Central memory CD4-positive, alpha-beta T cell (primary cell): ENCODE results near the gene ATP6V1F.

Experiments
- DNase-seq: peaks from one replicate; pipeline ENCODE4 v3.0.0; 2022

Gene ATP6V1F

GRCh38 chr7:128884561-128885369 is 22.1 kb downstream of the ATP6V1F start:
- no peak for DNase-seq

- no peak for DNase-seq
These were observed 22.9 kb downstream of the ATP6V1F start for GRCh38 chr7:128885370-128886187.

GRCh38 chr7:128886391-128887168 is 23.9 kb downstream of the ATP6V1F start:
- no peak for DNase-seq

GRCh38 chr7:128887169-128888038 is 24.7 kb downstream of the ATP6V1F start:
- no peak for DNase-seq

DNA sequence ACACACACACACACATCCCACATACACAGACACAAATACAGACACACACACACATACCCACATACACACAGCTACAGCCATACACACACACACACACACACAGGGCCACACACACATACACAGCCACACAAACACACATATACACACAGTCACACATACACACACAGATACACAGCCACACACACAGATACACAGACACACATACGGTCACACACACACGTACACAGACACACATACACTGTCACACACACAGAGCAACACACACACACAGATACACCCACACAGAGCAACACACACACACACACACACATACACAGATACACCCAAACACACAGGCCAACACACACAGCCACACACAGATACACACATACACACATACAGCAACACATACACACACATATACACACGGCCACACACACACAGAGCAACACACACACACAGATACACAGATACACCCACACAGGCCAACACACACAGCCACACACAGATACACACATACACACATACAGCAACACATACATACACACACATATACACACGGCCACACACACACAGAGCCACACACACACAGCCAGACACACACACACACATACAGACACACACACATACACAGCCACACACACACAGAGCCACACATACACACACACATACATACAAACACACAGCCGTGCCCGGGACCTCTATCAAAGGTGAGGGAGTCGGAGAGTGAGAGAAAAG is 25.5 kb downstream of the ATP6V1F start:
- no peak for DNase-seq

GRCh38 chr7:128888756-128889095 is 26.1 kb downstream of the ATP6V1F start:
- DNase-seq: no peak

- no peak for DNase-seq
These were observed 26.5 kb downstream of the ATP6V1F start for GRCh38 chr7:128889121-128889520.

DNA sequence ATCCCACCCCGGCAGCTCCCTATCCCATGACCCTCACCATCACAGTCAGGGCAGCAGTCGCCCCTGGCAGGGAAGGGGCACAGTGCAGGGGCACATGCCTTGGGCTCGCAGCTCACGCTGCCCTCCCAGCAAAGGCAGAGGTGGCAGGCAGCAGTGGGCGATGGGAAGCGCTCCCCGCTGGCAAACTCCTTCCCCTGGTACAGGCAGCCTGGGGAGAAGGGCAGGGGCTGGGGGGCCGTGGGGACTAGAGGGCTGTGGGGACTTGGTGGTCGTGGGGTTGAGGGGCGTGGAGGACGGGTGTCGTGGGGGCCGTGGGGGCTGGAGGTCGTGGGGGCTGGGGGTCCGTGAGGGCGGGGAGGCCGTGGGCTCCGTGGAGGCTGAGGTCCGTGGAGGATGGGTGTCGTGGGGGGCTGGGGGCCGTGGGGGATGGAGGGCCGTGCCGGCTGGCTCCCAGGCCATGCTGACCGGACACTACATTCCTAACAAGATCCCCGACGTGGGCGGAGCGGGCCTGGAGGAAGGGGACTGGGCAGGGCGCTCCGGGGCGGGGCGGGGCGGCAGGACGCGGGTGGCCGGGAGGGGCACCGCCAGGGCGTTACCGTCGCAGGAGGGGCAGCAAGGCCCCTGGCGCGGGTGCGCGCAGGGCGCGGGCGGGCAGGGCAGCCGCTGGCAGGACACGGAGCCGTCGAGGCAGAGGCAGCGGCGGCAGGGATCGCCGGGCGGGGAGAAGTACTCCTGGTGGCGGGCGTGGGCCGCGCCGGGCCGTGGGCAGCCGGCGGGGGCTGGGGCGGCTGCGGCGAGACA is 27.9 kb downstream of the ATP6V1F start:
- no peak for DNase-seq

DNA sequence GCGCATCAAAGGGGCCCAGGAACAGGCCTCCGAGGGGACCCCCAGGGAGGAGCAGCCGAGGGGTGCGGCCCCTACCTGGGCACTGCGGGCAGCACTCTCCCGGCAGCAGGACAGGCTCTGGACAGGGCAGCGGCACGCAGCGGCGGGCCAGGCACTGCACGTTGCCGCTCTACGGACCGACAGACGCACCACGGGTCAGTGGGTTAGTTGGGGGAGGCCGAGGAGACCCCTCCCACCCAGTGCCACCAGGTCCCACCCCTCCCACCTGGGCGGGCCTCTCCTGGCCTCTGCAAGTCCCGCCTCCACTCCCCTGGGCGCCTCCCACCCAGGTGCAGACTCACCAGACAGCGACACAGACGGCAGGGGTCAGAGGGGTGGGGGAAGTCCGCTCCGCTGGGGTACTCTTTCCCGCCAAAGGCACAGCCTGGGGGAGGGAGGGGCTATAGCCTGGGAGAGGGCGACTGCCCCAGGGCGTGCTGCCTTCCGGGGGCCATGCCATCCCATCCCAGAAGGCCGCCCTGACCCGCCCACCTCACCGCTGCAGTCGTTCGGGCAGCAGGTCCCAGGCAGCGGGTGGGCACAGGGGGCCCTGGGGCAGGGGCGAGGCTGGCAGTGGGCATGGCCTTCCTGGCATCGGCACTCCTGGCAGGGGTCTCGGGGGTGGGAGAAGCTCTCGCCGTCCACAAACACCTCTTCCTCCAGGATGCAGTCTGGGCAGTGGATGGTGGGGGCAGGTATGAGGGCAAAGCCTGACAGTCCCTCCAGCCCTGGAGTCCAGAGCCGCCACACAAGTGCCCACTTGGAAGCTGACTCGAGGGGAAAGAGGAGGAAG is 28.7 kb downstream of the ATP6V1F start:
- no peak for DNase-seq

DNA sequence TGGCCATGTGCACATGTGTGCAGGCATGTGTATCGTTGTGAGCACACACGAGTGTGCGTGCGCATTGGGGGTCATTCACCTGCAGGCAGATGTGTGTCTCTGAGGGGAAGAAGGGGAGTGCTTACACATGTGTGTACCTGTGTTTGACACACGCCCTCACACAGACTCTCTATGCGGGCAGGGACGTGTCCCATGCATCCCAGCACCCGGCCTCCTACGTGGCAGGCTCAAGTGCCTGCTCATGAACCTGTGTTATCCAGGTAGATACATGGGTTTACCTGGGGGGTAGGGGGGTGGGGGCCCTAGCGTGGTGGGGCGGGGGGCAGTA is 29.2 kb downstream of the ATP6V1F start:
- no peak for DNase-seq

GRCh38 chr7:128892521-128893250 is 30.0 kb downstream of the ATP6V1F start:
- DNase-seq: no peak

GRCh38 chr7:128893251-128894100 is 30.8 kb downstream of the ATP6V1F start:
- no peak for DNase-seq

- no peak for DNase-seq
These were observed 31.4 kb downstream of the ATP6V1F start for GRCh38 chr7:128894101-128894440.

DNA sequence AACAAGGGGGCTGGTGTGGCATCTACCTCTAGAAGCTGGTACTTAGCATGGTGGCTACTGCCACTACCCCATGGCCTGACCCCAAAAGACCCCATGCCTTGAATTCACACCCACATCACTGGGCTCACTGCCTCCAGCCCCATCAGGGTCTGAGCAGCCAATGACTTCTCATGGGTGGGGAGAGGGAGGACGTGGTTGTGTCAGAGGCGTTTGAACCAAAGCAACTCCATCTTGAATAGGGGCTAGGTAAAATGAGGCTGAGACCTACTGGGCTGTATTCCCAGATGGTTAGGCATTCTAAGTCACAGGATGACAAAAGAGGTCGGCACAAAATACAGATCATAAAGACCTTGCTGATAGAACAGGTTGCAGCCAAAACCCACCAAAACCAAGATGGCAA is 32.7 kb downstream of the ATP6V1F start:
- no peak for DNase-seq

DNA sequence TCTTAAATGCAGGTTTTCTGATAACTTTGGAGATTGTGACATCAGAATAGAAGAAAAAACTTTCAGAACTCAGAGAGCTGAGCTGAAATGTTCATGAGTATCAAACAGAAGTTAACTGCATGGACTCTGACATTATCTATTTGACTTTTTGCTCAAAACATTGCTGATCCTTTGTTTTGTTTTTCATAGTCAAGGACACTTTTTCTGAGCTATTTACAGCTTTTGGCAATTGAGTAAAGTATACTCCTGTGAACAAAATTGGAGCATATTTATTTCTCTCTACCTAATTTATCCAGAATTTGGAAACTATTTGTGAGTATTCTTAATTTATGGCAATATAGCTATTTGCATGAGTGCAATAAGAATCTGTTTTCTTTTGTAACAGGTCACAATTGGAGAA is 36.7 kb downstream of the ATP6V1F start:
- DNase-seq: no peak

DNA sequence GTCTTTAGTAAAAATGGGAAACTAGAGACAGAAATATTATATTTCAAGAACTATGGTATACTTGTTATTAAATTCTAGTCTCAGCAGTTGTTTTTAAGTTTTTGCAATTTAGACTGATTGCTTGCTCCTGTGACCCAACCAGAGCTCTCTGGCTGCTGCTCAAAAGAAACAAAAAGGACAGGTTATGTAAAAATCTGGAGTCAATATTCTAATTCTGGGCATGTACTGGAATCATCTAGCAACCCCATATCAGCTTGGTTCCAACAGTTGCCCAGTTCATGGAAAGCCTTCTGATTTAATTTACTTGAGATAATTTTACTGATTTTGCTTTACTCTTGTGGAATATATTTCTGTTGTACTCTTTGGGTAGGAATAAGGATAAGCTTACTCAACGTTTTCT is 37.6 kb downstream of the ATP6V1F start:
- DNase-seq: no peak

DNA sequence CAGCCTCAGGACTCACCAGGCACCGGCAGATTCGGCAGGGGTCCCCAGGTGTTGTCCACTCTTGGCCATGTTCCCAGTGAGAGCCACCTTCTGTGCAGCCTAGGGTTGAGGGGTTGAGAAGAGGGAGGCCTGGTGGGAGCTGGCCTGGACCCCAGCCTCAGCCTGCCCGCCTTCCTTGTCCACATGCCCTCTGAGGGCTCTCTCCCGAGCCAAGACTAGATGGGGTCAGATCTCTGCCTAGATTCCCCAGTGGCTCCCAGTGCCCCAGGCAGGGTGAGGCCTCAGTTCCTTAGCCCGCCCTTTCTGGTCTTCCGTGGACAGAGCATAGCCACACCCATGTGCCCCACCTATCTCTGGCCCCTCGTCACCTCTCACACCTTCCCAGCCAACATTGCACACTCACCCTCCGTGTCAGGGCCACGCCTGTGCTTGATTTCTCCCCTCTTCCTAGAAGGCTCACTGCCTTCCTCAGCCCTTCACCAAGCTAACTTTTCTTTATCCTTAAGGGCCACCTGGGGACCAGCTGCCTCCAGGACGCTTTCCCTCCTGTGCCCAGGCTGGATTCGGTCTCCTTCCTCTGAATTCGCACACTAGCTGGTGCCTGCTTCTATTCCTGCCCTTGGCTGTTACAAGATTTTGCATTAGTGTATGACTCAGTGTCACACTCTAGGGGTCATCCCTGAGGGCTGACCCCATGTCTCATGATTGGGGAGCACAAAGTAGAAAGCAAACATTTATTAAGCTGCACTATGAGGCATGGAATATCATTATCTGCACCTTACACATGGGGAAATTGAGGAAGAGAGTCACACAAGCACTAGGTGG is 40.3 kb downstream of the ATP6V1F start:
- DNase-seq: no peak
